ENCODE measurements around the gene CLDN9. TPM values are rescaled to one million over a fixed set of nuclear protein-coding genes. Genes with fewer than 3 reads are reported as not detected.

CLDN9 gene
- polyA plus RNA-seq, 1 experiment: not detected

- POLR2A ChIA-PET: no interaction called here
- CTCF ChIA-PET: interaction anchor here (1.1 to 9.4 kb wide), 13 partner anchors 10 to 136 kb away, joined by 3 to 97 read pairs (median 7); partner anchors contain the start of genes HCFC1R1, MMP25, THOC6 and TNFRSF12A
- Histone ChIP-seq H3K4me3 (ENCODE audit: low read depth, low read length) (no peak overlapping the region), H3K36me3 (ENCODE audit: control insufficient read depth, insufficient read depth, low read length) (no peaks in the 10 kb centered on the region), H3K27me3 (ENCODE audit: control insufficient read depth, insufficient read depth, low read length) (peaks cover 36% of the 10 kb centered on the region)
- TF ChIP-seq CTCF (IDR thresholded peaks at IDR 0.05; ENCODE audit: insufficient read depth, low read depth, low read length): no peak
- DNase-seq (ENCODE audit: low read depth): no peak
These were observed 19.9 kb downstream of the CLDN9 start for GRCh38 chr16:3032624-3033023.

- CTCF ChIA-PET: interaction anchor here (1.3 to 8.0 kb wide), 5 partner anchors 14 to 131 kb away, joined by 3 to 78 read pairs (median 4); partner anchors contain the start of genes HCFC1R1, THOC6 and TNFRSF12A
These were observed 22.7 kb downstream of the CLDN9 start for GRCh38 chr16:3035289-3035971.

DNA sequence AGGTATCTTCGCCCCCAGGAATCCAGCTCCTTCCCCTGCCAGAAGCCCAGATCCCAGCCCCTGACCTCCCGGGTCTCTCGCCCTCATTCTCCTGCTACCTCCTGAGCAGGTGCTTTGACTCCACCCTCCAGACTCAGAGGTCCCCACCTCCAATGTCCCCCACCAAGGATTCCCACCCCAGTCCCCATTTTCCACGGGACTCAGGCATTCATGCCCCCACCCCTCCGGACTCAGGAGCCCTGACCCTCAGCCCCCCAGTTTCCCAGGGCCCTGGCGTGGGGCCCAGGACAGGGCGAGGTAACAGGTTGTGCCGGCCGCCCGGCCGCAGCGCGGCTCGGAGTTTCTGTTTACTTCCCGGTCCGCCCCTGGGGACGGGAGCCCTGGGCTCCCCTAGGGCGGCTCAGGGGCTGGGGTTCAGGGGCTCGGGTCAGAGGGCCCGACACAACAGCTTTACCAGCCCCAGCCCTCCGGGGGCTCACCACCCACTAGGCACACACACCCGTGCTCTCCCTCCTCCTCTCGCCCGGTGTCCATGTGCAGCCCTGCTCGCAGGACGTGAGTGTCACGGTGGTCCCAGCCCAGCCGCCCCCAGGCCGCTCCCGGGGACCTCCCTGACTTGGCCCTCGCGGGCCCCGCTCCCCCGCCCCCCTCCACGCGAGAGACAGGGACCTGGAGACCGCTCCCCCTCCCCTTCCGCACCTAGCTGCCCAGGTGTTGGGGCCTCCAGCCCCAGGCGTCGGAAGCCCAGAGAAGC is 23.4 kb downstream of the CLDN9 start:
- ChIA-PET CTCF (interaction anchor here (1.3 to 1.8 kb wide), 3 partner anchors 8 to 22 kb away, joined by 3 to 4 read pairs (median 4); no protein-coding TSS in a partner anchor), POLR2A (no interaction called here)
- Histone ChIP-seq H3K36me3 (ENCODE audit: control insufficient read depth, insufficient read depth, low read length) (no peaks in the 10 kb centered on the region), H3K4me3 (ENCODE audit: low read depth, low read length) (no peak overlapping the region), H3K27me3 (ENCODE audit: control insufficient read depth, insufficient read depth, low read length) (peaks cover 49% of the 10 kb centered on the region)
- no peak for DNase-seq (ENCODE audit: low read depth)
- no peak for TF ChIP-seq CTCF (IDR thresholded peaks at IDR 0.05; ENCODE audit: insufficient read depth, low read depth, low read length)

More at GRCh38 chr16:3035289-3035971, 22.7 kb downstream of the CLDN9 start:
- no peak for TF ChIP-seq CTCF (IDR thresholded peaks at IDR 0.05; ENCODE audit: insufficient read depth, low read depth, low read length)
- no peak for DNase-seq (ENCODE audit: low read depth)
- no peaks in the 10 kb centered on the region for H3K36me3 ChIP-seq (ENCODE audit: control insufficient read depth, insufficient read depth, low read length)
- peaks cover 49% of the 10 kb centered on the region for H3K27me3 ChIP-seq (ENCODE audit: control insufficient read depth, insufficient read depth, low read length)
- POLR2A ChIA-PET: no interaction called here
- no peak overlapping the region for H3K4me3 ChIP-seq (ENCODE audit: low read depth, low read length)

DNA sequence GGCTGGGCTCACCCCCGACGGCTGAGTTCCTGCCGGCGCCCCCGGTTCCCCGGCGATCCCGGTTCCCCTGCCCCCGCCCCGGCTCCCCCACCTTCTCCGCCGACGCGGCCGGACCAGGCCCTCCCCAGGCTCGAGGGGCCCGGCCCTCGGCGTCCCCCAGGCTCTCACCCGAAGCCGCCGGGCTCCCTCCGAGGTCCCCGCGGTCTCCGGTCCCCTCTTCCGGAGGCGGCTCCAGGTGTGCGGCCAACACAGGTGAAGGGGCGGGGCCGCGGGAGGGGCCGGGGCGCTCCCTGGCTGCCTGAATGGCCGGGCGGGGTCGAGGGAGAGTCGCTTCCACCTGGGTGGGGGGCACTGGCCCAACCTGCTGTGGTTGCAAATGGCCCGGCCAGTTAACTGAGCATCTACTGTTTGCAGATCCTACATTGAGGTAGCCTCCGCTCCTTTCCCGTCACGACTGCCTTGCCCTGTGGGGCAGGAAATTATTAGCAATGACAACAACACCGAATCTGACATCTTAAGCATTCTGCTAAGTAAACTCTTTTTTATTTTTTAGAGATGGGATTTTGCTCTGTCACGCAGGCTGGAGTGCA is 24.1 kb downstream of the CLDN9 start, which contains the start of gene BICDL2:
BICDL2 (minus strand) TSS at position 219 of the 590 bp plus-strand sequence. CDS start 1,448 bp downstream, outside the sequence.
- H3K36me3 ChIP-seq (ENCODE audit: control insufficient read depth, insufficient read depth, low read length): no peaks in the 10 kb centered on the region
- DNase-seq (ENCODE audit: low read depth): no peak
- POLR2A ChIA-PET: no interaction called here
- H3K27me3 ChIP-seq (ENCODE audit: control insufficient read depth, insufficient read depth, low read length): peaks cover 50% of the 10 kb centered on the region
- no peak within 1 kb of the TSS for H3K4me3 ChIP-seq (ENCODE audit: low read depth, low read length)
- CTCF ChIA-PET: interaction anchor here (1.3 to 1.8 kb wide), 3 partner anchors 9 to 22 kb away, joined by 3 to 4 read pairs (median 4); no protein-coding TSS in a partner anchor
- no peak for TF ChIP-seq CTCF (IDR thresholded peaks at IDR 0.05; ENCODE audit: insufficient read depth, low read depth, low read length)
